Activated naive CD8-positive, alpha-beta T cell treated with anti-CD3 and anti-CD28 coated beads, Interleukin-2, amount 10 ng/mL, durations not matched to agents 7 days and 5 days (primary cell): ENCODE results near the gene SHF. TPM values are rescaled to one million over a fixed set of nuclear protein-coding genes. Genes with fewer than 3 reads are reported as not detected.
A peak's percentile ranks its signal among the peaks of the same experiment; 100 is the strongest.

Experiments used
- ATAC-seq: fragments of 150-1000 bp; cut with Tn5 transposase; one replicate; pipeline ENCODE4 v1.10.0; 2021; ENCODE audit warnings: low read depth, moderate library complexity
- POLR2A ChIA-PET: fragments of 350-600 bp; sonication (Branson Sonifier 250); formaldehyde crosslinking; loops from one replicate; lab custom pipeline; 2021; ENCODE audit warnings: antibody characterized with exemption; lab: Charles Lee
- DNase-seq: peaks from one replicate; pipeline ENCODE4 v3.0.0; 2021
- H3K27ac Mint-ChIP-seq: one replicate; pipeline ENCODE4 v1.8.0; 2022; ENCODE audit warnings: mild to moderate bottlenecking, mixed read lengths
- H3K27me3 Mint-ChIP-seq: one replicate; pipeline ENCODE4 v1.8.0; 2022; ENCODE audit warnings: mild to moderate bottlenecking, moderate library complexity, mixed read lengths
- H3K36me3 Mint-ChIP-seq: one replicate; pipeline ENCODE4 v1.8.0; 2021; ENCODE audit warnings: mild to moderate bottlenecking, mixed read lengths
- H3K4me1 Mint-ChIP-seq: one replicate; pipeline ENCODE4 v1.8.0; 2021; ENCODE audit warnings: mixed read lengths
- H3K4me3 Mint-ChIP-seq: one replicate; pipeline ENCODE4 v1.8.0; 2022; ENCODE audit warnings: mild to moderate bottlenecking, moderate library complexity, mixed read lengths
- H3K9me3 Mint-ChIP-seq: one replicate; pipeline ENCODE4 v1.8.0; 2021; ENCODE audit warnings: mixed read lengths
- total RNA-seq, 2 experiments: library from RNA; stranded (reverse); gene quantifications; one replicate each; pipeline ENCODE4 v1.2.3, GENCODE V29; 2021

Gene SHF
- total RNA-seq, 2 experiments from 2014 or later: 2.1 to 2.3 TPM

DNA sequence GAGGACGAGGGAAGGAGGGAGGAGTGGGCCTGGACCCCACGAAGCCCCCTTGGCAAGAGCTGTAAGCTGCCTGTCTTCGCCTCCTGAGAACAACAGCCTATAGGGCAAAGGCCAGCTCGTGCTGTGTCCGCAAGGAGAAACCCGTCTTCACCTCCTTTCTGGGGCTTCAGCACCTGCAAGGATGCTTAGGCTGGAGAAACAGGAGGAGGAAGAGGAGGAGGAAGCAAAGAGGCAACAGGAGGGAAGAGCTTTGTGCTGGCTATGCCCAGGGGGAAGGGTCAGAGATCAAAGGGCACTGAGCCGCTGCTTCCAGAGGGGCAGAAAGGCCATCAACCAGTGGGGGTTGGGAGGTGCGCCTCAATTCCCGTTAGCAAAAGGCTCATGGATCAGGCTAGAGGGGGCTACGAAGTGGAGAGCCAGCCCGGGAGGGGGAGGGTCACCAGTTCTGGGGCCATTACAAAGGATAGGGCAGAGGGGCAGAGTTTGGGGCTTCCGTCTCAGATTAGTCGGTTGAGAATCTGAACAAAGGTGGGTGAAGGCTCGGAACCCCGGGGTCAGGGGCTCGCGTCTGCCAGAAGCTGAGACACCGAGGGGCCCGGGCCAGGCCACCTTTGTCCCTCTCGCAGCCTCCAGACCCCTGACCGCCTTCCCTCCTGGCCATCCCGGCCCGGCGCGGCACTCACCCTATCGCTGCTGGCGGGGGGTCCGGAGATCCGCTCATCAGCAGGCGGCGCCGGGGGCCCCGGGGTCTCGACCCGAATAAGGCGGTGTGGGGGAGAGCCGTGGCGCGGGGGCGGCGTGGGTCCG is 792 bp downstream of the SHF start:
- Mint-ChIP-seq H3K4me1 (peaks cover 9% of the 10 kb centered on the region), H3K27ac (peak overlapping the region; percentile 9)
- no peak for DNase-seq

DNA sequence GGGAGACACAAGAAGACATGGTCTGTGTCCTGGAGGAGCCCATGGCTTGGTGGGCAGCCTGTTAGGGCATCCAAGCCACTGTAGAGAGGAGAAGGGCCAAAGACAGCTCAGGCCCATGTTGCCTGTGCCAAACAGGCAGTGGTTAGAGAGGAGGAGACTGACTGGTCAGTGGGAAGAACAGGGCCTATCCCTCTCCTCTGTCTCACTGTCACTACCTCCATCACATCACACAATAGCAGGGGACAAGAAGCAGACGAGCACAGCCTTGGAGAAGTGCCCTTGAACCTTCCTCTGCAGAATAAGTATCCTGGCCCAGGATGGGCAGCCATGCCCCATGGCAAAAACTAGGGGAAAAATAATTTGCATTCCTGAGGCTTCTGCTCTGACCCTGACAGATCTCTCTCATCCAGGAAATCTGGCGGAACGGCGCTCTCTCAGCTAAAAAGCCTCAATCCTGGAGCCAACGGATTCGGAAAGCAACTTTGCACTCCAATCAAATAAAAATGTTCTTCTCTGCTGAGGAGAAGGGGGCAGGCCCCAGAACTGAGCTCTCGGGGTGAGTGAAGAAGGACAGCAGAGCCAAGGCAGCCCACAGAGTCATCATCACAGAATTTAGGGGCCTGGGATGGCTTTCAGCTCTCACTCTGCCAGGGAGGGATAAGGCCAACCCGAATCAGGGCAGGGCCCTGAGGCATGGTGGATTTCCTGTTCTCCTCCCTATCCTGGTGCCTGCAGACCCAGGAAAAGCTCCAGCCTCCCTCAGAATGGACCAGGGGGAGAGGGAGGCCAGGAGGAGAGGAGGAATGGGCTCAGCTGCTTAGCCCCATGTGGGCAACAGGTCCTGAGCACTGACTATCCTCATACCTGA is 1.6 kb downstream of the SHF start:
- Mint-ChIP-seq H3K27me3 (peaks cover 12% of the 10 kb centered on the region), H3K9me3 (no peaks in the 10 kb centered on the region), H3K36me3 (no peaks in the 10 kb centered on the region), H3K4me3 (peak overlapping the region; percentile 77), H3K27ac (no peak overlapping the region), H3K4me1 (peaks cover 12% of the 10 kb centered on the region)
- DNase-seq (no peak), ATAC-seq (no peak)
- POLR2A ChIA-PET: interaction anchor here (0.9 to 1.5 kb wide), 3 partner anchors 12 to 31 kb away, joined by 3 to 5 read pairs (median 3); no protein-coding TSS in a partner anchor

More for the DNA sequence above, 792 bp downstream of the SHF start:
- POLR2A ChIA-PET: interaction anchor here (0.9 to 1.6 kb wide), 5 partner anchors 11 to 215 kb away, joined by 3 to 6 read pairs (median 5); a partner anchor contains a TSS
- H3K4me3 Mint-ChIP-seq: peak overlapping the region; percentile 77
- no peak for ATAC-seq
- peaks cover 14% of the 10 kb centered on the region for H3K27me3 Mint-ChIP-seq
- H3K9me3 Mint-ChIP-seq: no peaks in the 10 kb centered on the region
- no peaks in the 10 kb centered on the region for H3K36me3 Mint-ChIP-seq

DNA sequence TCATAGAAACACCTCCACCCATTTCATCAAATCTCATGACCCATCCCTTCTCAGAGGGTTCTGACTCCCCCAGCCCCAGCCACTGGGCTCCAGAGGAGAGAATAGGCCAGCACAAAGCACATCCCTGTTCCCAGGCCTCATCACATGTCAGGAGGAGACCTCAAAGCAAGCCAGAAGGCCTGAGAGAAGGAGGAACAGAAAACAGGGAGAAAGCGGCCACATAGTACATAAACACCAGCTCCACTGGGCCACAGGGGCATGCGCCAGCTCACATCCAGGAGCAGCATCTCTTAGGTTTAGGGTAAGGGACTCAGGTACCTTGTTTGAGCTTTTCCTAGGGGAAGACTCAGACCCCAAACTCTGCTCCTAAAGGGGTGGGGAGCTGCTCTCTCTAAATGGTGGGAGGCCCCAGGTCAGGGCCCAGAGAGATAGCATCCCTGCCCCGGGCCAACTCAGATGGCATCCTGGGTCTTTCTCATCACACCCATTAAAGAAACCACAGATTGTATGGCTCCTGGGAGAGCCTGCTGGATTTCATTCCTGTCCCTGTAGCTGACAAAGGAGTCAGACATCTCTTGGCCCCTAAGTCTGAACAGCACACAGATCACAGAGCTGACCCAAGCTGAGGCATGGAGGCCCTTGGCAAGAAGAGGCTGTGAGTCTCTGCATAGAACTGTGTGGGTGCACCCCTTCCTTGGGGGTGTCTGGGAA is 2.5 kb downstream of the SHF start:
- ATAC-seq: no peak
- Mint-ChIP-seq H3K4me3 (no peak overlapping the region), H3K27ac (no peak overlapping the region)

DNA sequence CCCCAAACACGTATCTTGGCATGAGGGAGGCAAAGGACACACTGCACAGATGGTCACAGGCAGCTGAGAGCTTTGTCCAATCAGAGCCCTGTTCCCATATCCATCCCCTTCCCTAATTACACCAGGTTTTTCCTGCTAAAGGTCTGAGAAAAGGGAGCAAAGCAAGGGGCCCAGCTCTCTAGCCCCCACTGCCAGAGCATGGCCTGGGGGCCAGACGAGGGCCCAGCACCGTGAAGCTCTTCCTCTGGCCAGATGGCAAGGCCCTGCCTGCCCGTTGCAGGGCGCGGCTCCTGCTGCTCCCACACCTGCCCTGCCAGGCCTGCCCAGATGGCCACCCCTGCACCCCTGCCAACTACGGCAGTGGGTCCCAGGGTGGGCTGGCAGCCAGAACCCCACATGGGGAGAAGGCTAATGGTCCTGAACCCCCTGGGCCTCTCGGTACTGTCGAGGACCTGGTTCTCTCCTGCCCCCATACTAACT is 3.2 kb downstream of the SHF start:
- Mint-ChIP-seq H3K36me3 (no peaks in the 10 kb centered on the region), H3K27ac (no peak overlapping the region), H3K4me3 (no peak overlapping the region), H3K4me1 (peaks cover 22% of the 10 kb centered on the region), H3K27me3 (peaks cover 8% of the 10 kb centered on the region), H3K9me3 (no peaks in the 10 kb centered on the region)
- DNase-seq: no peak
- POLR2A ChIA-PET: interaction anchor here (0.9 kb wide), 1 partner anchor 13 kb away, joined by 3 read pairs; no protein-coding TSS in a partner anchor
- ATAC-seq: no peak

More for the DNA sequence above, 2.5 kb downstream of the SHF start:
- Mint-ChIP-seq H3K36me3 (no peaks in the 10 kb centered on the region), H3K9me3 (no peaks in the 10 kb centered on the region), H3K4me1 (peaks cover 18% of the 10 kb centered on the region), H3K27me3 (peaks cover 10% of the 10 kb centered on the region)
- no peak for DNase-seq
- POLR2A ChIA-PET: interaction anchor here (0.9 kb wide), 1 partner anchor 13 kb away, joined by 3 read pairs; no protein-coding TSS in a partner anchor

DNA sequence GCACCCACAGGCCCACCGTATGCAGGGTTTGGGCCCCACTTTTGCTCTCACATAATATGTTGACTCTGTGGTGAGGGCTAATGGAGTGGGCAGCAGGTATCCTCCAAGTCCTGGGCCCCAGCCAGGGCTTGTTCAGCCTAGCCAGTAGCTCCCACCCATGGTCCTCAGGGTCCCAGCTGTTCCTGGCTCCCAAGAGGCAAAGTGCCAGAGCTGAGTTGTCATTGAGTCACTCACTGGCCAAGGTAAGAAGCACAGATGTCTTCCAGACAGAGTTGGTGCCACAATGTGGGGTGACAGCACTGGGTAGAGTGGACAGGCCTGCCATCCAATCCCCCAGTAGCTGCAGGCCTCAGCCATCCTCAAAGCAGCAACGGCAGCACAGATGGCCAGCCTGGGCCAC is 4.3 kb downstream of the SHF start:
- ATAC-seq: no peak
- POLR2A ChIA-PET: interaction anchor here (0.7 kb wide), 1 partner anchor 15 kb away, joined by 3 read pairs; no protein-coding TSS in a partner anchor
- H3K4me1 Mint-ChIP-seq: peaks cover 20% of the 10 kb centered on the region

DNA sequence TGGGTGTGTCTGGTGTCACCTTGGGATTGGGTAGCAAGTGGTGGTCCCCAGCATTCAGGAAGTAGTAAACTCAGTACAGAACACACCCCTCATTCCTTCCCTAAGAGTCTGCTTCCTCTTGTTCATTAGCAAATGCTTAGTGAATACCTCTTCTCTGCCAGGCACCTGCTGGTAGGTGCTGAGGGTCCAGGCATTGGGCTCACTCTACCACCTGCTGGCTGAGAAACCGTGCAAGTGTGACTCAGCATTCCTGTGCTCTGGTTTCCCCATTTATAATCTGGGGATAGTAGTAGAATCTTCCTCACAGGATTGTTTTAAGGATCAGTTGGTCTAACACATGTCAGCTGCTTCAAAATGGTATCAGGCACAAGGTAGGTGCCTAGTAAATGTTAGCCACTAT is 4.8 kb downstream of the SHF start:
- peaks cover 4% of the 10 kb centered on the region for H3K27me3 Mint-ChIP-seq
- POLR2A ChIA-PET: interaction anchor here (0.7 kb wide), 1 partner anchor 15 kb away, joined by 3 read pairs; no protein-coding TSS in a partner anchor
- no peak overlapping the region for H3K27ac Mint-ChIP-seq
- H3K9me3 Mint-ChIP-seq: no peaks in the 10 kb centered on the region
- no peaks in the 10 kb centered on the region for H3K36me3 Mint-ChIP-seq
- H3K4me3 Mint-ChIP-seq: no peak overlapping the region
- no peak for ATAC-seq
- H3K4me1 Mint-ChIP-seq: peaks cover 16% of the 10 kb centered on the region
- DNase-seq: no peak

More for the DNA sequence above, 4.3 kb downstream of the SHF start:
- H3K9me3 Mint-ChIP-seq: no peaks in the 10 kb centered on the region
- no peak overlapping the region for H3K27ac Mint-ChIP-seq
- peaks cover 7% of the 10 kb centered on the region for H3K27me3 Mint-ChIP-seq
- no peak overlapping the region for H3K4me3 Mint-ChIP-seq
- DNase-seq: no peak
- H3K36me3 Mint-ChIP-seq: no peaks in the 10 kb centered on the region

DNA sequence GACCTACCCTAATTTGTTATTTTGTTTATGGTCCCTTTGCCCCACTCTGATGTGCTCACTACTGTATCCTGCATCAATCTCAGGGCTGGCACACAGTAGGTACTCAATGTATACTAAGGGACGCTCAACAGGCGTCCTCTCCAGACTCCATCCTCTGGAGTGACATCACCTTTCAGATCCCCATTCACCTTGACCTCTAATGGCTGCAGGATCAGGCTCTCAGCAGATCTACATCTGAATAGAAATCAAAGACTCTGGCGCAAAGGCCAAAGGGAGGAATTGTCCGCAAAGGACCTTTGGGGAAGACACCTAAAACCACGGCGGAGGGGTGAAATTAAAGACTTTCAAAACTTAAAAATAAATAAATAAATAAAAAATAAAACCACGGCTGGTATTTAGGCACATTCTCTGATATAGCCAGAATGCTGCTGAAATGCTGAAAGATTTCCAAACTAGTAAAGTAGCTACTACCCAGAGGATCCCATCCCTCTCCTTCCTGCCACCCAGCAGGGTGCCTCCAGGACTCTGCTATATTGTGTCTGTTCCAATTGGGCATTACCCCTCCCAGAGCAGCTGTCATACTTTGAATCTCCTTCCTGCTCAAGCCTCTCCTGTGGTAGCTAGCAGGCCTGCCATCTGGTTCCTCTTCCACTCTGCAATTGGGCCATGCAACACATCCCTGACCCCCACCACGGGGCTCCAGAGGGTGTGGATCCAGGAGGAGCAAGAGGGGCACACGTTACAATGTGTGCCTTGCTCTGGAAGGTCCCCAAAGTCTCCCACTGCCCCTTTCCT is 6.1 kb downstream of the SHF start:
- DNase-seq (no peak), ATAC-seq (no peak)
- Mint-ChIP-seq H3K27me3 (peaks cover under 1% of the 10 kb centered on the region), H3K4me3 (no peak overlapping the region), H3K27ac (no peak overlapping the region), H3K4me1 (peaks cover 13% of the 10 kb centered on the region), H3K36me3 (no peaks in the 10 kb centered on the region), H3K9me3 (no peaks in the 10 kb centered on the region)
- POLR2A ChIA-PET: no interaction called here

DNA sequence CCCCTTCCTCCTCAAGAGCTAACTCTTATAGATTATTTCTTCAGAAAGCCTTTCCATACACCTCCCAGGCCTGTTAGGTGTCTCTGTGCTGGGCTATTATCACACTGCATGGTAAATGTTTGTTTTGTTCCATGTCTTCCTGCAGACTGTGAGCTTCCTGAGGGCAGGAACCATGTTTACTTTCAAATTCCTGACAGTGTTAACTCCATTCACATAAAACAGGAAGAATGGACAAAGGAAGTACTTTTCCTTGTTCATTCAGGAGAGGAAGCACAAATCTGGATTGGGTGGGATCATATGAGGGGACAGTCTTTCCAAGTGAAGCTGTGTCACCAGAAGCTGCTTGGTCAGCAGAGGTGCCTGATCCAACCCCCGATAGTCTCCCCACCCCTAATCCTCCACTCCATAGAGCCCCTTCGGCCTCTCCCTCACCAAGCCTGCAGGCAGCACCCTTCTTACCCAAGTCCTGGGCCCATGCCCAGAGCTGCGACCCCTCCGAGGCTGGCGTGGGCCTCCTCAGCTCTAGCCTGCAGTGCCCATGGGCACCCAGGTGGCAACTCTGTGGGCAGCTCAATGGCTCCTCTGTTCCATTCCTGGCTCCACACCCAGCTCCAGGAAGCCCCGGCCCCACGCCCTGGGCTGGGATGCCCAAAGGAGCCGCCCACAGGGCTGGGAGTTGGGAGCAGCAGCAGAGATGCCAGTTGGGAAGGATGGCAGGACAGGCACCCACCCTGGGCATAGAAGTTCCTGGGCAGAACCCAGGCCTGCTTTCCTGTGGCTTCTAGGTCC is 6.9 kb downstream of the SHF start:
- POLR2A ChIA-PET: interaction anchor here (1.0 to 1.2 kb wide), 2 partner anchors 17 to 22 kb away, joined by 3 read pairs; no protein-coding TSS in a partner anchor
- ATAC-seq: no peak

DNA sequence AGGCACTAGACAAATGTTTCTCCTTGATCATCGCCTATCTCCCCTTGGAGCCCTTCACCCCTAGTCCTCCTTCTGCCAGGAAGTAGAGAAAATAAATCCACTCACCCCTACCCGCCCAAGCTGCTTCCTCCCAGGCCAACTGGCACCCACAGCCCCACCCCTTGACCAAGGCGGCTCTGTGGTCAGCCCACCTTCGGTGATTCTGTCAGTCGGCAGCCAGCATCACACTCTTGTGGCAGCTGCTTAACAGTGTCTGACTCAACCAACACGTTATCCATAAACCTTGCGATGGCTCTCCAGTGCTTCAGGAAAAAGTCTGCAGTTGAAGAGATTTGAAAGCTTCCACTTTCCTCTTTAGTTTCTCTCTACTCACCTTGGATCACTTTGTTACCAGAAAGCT is 7.6 kb downstream of the SHF start:
- Mint-ChIP-seq H3K27ac (no peak overlapping the region), H3K4me3 (peak overlapping the region; percentile 3), H3K36me3 (no peaks in the 10 kb centered on the region), H3K9me3 (no peaks in the 10 kb centered on the region), H3K27me3 (no peaks in the 10 kb centered on the region), H3K4me1 (peaks cover 13% of the 10 kb centered on the region)
- peak; percentile 57 for ATAC-seq
- DNase-seq: no peak
- POLR2A ChIA-PET: interaction anchor here (1.0 to 1.2 kb wide), 2 partner anchors 18 to 22 kb away, joined by 3 read pairs; no protein-coding TSS in a partner anchor

More for the DNA sequence above, 6.9 kb downstream of the SHF start:
- Mint-ChIP-seq H3K9me3 (no peaks in the 10 kb centered on the region), H3K36me3 (no peaks in the 10 kb centered on the region), H3K27me3 (no peaks in the 10 kb centered on the region), H3K4me3 (peak overlapping the region; percentile 3), H3K27ac (no peak overlapping the region), H3K4me1 (peaks cover 13% of the 10 kb centered on the region)
- no peak for DNase-seq

DNA sequence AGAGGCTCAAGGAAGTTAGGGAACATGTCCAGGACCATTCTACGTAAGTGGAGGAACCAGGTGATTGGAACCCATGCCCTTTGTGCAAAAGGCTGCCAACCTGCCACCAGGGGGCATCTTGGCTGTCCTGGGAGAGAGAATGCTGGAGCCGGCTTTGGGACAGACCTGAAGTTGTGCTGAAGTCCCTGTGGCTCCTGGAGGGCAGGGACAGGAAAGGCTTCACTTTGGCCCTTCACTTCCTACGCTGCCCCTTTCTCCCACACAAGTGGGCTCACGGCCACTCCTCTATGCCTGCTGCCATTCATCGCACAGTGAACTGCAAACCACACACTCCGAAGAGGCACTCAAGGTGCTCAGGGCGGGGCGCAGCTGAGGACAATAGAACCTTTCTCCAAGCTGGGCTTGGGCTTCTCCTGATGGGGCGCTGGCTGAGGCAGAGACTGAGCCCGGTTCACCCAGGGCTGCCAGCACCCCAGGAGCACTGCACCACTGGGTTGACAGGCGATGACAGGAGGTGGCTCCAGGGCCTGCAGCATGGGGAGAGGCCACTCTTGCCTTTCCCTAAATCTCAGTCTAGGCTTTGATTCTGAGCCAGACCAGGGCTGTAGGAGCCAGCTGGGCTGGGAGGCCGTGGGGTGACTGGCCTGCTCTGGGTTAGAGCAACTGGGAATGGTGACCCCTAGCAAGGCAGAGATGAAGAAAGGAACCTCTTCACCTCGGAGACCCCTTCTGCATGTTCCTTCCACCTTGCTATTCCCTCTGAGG is 8.4 kb downstream of the SHF start:
- POLR2A ChIA-PET: interaction anchor here (1.2 to 1.4 kb wide), 3 partner anchors 10 to 21 kb away, joined by 3 to 4 read pairs (median 3); no protein-coding TSS in a partner anchor

DNA sequence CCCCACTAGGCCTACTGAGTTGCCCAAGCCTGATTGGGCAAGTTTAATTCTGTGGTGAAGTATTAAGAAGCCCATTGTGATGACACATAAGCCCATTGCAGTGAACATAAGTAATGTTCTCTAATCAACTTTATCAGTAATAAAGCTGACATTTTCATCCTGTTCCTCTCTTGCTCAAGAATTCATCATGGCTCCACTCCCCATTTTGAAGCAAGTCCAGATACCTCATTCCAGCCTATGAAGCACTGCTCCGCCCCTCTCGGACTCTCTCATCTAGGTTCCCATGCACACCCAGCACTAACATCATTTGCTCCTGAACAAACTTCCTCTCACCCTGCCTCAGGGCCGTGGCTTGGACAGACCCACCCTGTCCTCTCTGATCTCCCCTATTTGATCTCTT is 10.5 kb downstream of the SHF start:
- no peaks in the 10 kb centered on the region for H3K36me3 Mint-ChIP-seq
- DNase-seq (no peak), ATAC-seq (no peak)
- no peaks in the 10 kb centered on the region for H3K27me3 Mint-ChIP-seq
- no peaks in the 10 kb centered on the region for H3K9me3 Mint-ChIP-seq
- no peak overlapping the region for H3K27ac Mint-ChIP-seq
- H3K4me3 Mint-ChIP-seq: no peak overlapping the region
- POLR2A ChIA-PET: no interaction called here
- H3K4me1 Mint-ChIP-seq: peaks cover 13% of the 10 kb centered on the region

More for the DNA sequence above, 8.4 kb downstream of the SHF start:
- no peak for DNase-seq
- no peak overlapping the region for H3K27ac Mint-ChIP-seq
- no peak overlapping the region for H3K4me3 Mint-ChIP-seq
- peaks cover 13% of the 10 kb centered on the region for H3K4me1 Mint-ChIP-seq
- H3K9me3 Mint-ChIP-seq: no peaks in the 10 kb centered on the region
- no peak for ATAC-seq
- no peaks in the 10 kb centered on the region for H3K36me3 Mint-ChIP-seq
- H3K27me3 Mint-ChIP-seq: no peaks in the 10 kb centered on the region
